ENCODE results near the gene TECPR1.
A peak's percentile ranks its signal among the peaks of the same experiment; 100 is the strongest.

TECPR1 gene

DNA sequence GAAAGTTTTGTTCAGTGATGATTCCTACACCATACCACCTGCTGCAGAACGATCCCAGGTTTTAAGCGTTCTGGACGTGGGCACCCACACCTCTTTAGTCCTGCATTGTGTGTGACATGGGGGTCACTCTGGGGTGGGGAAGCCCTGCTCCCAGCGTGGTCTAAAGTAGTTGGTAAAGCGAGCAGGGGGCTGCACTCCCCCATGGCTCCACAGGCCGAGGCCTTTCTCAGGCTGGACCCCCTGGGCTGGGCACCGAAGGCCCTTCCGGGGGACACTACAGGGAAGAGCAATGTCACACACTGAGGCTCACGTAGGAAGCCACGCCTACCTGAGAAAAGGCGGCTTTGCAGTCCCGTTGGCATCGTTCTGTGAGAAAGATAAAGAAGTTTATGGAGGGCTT is 41.7 kb upstream of the TECPR1 start:
- Histone ChIP-seq H3K27me3 (ENCODE audit: insufficient read depth, low read depth) (no peaks in the 10 kb centered on the region), H4K20me1 (ENCODE audit: insufficient read depth) (no peaks in the 10 kb centered on the region; the same call in 1 of the 2 replicates), H3K4me3 (IDR thresholded peaks at IDR 0.05; ENCODE audit: insufficient read depth, low read depth, low read length) (no peak overlapping the region), H3K79me2 (ENCODE audit: insufficient read depth, low read depth) (no peaks in the 10 kb centered on the region), H3K36me3 (ENCODE audit: insufficient read depth) (no peaks in the 10 kb centered on the region), H2AFZ (ENCODE audit: low read depth) (no peak overlapping the region), H3K27ac (no peak overlapping the region), H3K4me1 (ENCODE audit: low read depth, poor library complexity, severe bottlenecking) (peaks cover 20% of the 10 kb centered on the region), H3K9ac (no peak overlapping the region), H3K4me2 (no peak overlapping the region)
- no peak for TF ChIP-seq CTCF (conservative IDR thresholded peaks at IDR 0.05; ENCODE audit: low read depth, low read length)

DNA sequence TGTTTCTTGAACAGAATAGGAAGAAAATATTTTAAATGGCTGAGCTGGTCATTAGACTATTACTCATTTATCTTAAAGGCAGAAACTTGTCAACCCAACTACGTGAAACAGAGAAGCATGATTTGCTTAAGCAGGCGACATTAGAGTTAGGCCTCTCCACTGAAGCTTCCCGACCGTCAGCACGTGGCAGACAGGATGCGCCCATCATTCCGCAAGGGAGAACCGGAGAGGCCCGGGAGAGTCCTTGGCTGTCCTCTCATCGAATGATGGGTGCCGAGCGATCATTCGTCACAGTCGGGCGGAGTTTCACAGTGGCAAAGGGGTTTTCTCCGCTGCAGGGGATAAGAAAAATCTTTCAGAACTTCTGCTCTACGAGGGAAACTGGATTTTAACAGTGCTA is 41.2 kb upstream of the TECPR1 start:
- Histone ChIP-seq H3K9ac (no peak overlapping the region), H3K4me1 (ENCODE audit: low read depth, poor library complexity, severe bottlenecking) (peaks cover 24% of the 10 kb centered on the region), H2AFZ (ENCODE audit: low read depth) (no peak overlapping the region), H3K4me2 (no peak overlapping the region), H3K27me3 (ENCODE audit: insufficient read depth, low read depth) (no peaks in the 10 kb centered on the region), H3K36me3 (ENCODE audit: insufficient read depth) (no peaks in the 10 kb centered on the region), H3K79me2 (ENCODE audit: insufficient read depth, low read depth) (no peaks in the 10 kb centered on the region), H3K27ac (no peak overlapping the region), H3K4me3 (IDR thresholded peaks at IDR 0.05; ENCODE audit: insufficient read depth, low read depth, low read length) (no peak overlapping the region), H4K20me1 (ENCODE audit: insufficient read depth) (no peaks in the 10 kb centered on the region; the same call in 1 of the 2 replicates)
- no peak for TF ChIP-seq CTCF (conservative IDR thresholded peaks at IDR 0.05; ENCODE audit: low read depth, low read length)

DNA sequence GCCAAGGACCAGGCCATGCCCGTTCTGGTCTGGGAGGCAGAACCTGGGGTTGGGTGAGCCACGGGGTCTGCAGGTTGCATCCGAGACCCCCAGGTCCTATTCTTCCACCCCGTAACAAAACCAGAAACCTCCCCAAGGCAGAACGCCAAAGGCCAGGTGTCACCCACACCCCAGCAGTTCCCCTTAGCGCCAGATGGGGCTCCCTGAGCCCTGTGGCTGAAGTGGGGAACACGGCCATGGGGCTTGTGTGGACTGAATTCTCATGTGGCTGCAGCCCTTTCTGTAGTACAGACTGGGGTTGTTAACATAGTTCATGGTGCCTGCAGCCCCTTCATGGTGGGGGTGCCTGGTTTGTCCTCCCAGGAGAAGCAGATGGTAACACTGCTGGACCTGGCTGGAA is 39.7 kb upstream of the TECPR1 start:
- Histone ChIP-seq H3K79me2 (ENCODE audit: insufficient read depth, low read depth) (no peaks in the 10 kb centered on the region), H3K27me3 (ENCODE audit: insufficient read depth, low read depth) (no peaks in the 10 kb centered on the region), H4K20me1 (ENCODE audit: insufficient read depth) (no peaks in the 10 kb centered on the region; the same call in 1 of the 2 replicates), H3K4me1 (ENCODE audit: low read depth, poor library complexity, severe bottlenecking) (peaks cover 38% of the 10 kb centered on the region), H3K36me3 (ENCODE audit: insufficient read depth) (no peaks in the 10 kb centered on the region), H3K27ac (no peak overlapping the region), H3K4me3 (IDR thresholded peaks at IDR 0.05; ENCODE audit: insufficient read depth, low read depth, low read length) (no peak overlapping the region), H3K9ac (no peak overlapping the region), H3K4me2 (no peak overlapping the region), H2AFZ (ENCODE audit: low read depth) (no peak overlapping the region)
- TF ChIP-seq CTCF (conservative IDR thresholded peaks at IDR 0.05; ENCODE audit: low read depth, low read length): no peak; the same call in 1 of the 2 replicates

DNA sequence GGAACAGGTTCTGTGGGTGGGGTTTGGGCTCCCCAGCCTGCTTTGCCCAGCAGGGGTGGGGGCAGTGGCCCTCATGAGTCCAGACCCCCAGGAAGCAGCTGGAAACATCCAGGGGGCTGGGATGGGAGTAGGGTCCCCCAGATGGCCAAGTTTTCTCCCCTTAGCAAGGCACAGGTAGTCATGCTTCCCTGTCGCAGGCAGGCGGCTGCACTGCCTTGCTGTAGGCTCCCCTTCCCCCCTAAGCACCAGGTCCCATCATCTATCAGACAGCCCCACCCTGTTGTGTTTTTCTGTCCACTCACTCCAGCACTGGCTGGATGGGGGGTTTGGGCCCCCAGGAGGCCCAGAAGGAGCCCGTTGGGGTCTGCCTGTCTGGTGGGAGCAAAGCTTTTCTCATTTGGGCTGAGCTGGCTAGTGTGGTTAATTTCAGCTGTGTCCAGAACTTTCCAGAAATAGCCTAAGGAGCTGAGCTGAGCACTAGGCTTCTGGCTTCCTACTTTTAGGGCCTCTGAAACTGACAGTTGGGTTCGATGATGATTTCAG is 37.4 kb upstream of the TECPR1 start:
- Histone ChIP-seq H2AFZ (ENCODE audit: low read depth) (no peak overlapping the region), H3K4me1 (ENCODE audit: low read depth, poor library complexity, severe bottlenecking) (peaks cover 43% of the 10 kb centered on the region), H3K79me2 (ENCODE audit: insufficient read depth, low read depth) (no peaks in the 10 kb centered on the region; the same call in 1 of the 2 replicates), H3K36me3 (ENCODE audit: insufficient read depth) (no peaks in the 10 kb centered on the region), H3K4me3 (IDR thresholded peaks at IDR 0.05; ENCODE audit: insufficient read depth, low read depth, low read length) (no peak overlapping the region), H3K4me2 (peak overlapping the region; percentile 46), H3K9ac (no peak overlapping the region; the same call in 1 of the 2 replicates), H4K20me1 (ENCODE audit: insufficient read depth) (no peaks in the 10 kb centered on the region; the same call in 1 of the 2 replicates), H3K27ac (peak overlapping the region; percentile 63), H3K27me3 (ENCODE audit: insufficient read depth, low read depth) (no peaks in the 10 kb centered on the region)
- TF ChIP-seq CTCF (conservative IDR thresholded peaks at IDR 0.05; ENCODE audit: low read depth, low read length): no peak
